Right atrium auricular region (tissue), 2 donors: Measurements from ENCODE around the gene ZMIZ1. TPM values are rescaled to one million over a fixed set of nuclear protein-coding genes. Genes with fewer than 3 reads are reported as not detected.

Experiments used
- DNase-seq: peaks from one replicate; pipeline ENCODE4 v3.0.0-alpha.2; 2019; ENCODE audit warnings: low spot score
- H3K27ac ChIP-seq, 2 donors: fragments of 200-600 bp; sonication (generic); 1 replicate in 1 of 2; 2 replicates in 1 of 2; pipeline ENCODE4 v1.5.1; 2016 to 2019
- H3K27me3 ChIP-seq, 2 donors: fragments of 200-600 bp; sonication (generic); one replicate each; pipeline versions ENCODE4 v1.5.1 to v1.6.0; 2017 to 2019
- H3K36me3 ChIP-seq: fragments of 200-600 bp; sonication (generic); one replicate; pipeline ENCODE4 v1.5.1; 2016
- H3K4me1 ChIP-seq, 2 donors: fragments of 200-600 bp; sonication (generic); one replicate each; pipeline versions ENCODE4 v1.5.1 to v1.6.0; 2017 to 2019
- H3K4me3 ChIP-seq, 2 donors: fragments of 200-600 bp; sonication (generic); 1 replicate in 1 of 2; 2 replicates in 1 of 2; pipeline ENCODE4 v1.5.1; 2017 to 2019; ENCODE audit warnings: mild to moderate bottlenecking in 1 of 2, moderate library complexity in 1 of 2
- H3K9me3 ChIP-seq, 2 donors: fragments of 200-600 bp; sonication (generic); one replicate each; pipeline ENCODE4 v1.5.1; 2019
- CTCF ChIP-seq, 2 donors: fragments of 200-600 bp; sonication (generic); IDR thresholded peaks; one replicate each; pipeline ENCODE4 v1.5.1; 2019; ENCODE audit warnings: antibody characterized with exemption in 2 of 2
- total RNA-seq, 2 donors: library from RNA; depleted of rRNA; stranded (reverse); fragments of >200 nt; gene quantifications; one replicate each; pipeline ENCODE4 v1.1.0, GENCODE V29; 2016

Gene ZMIZ1
- total RNA-seq, 2 donors from 2014 or later, result 59.3 to 71.0 TPM

GRCh38 chr10:79355420-79356017 lies 286.8 kb downstream of the ZMIZ1 start:
- peaks cover 58% of the 10 kb centered on the region for H3K36me3 ChIP-seq

GRCh38 chr10:79356104-79356503 lies 287.3 kb downstream of the ZMIZ1 start:
- no peak overlapping the region for H3K27ac ChIP-seq
- TF ChIP-seq CTCF (IDR thresholded peaks at IDR 0.05), result no peak
- H3K4me1 ChIP-seq, result no peaks in the 10 kb centered on the region
- H3K36me3 ChIP-seq, result peaks cover 53% of the 10 kb centered on the region
- no peak for DNase-seq
- H3K27me3 ChIP-seq, result no peaks in the 10 kb centered on the region
- no peak overlapping the region for H3K4me3 ChIP-seq
- H3K9me3 ChIP-seq, result no peaks in the 10 kb centered on the region

More at GRCh38 chr10:79355420-79356017, 286.8 kb downstream of the ZMIZ1 start:
- H3K9me3 ChIP-seq, result no peaks in the 10 kb centered on the region
- DNase-seq, result no peak
- H3K4me3 ChIP-seq, result no peak overlapping the region
- TF ChIP-seq CTCF (IDR thresholded peaks at IDR 0.05), result no peak
- no peaks in the 10 kb centered on the region for H3K4me1 ChIP-seq
- no peak overlapping the region for H3K27ac ChIP-seq
- no peaks in the 10 kb centered on the region for H3K27me3 ChIP-seq

GRCh38 chr10:79357180-79357579 lies 288.4 kb downstream of the ZMIZ1 start:
- Histone ChIP-seq H3K36me3 (peaks cover 42% of the 10 kb centered on the region), H3K4me3 (no peak overlapping the region), H3K27me3 (no peaks in the 10 kb centered on the region), H3K9me3 (no peaks in the 10 kb centered on the region), H3K4me1 (no peaks in the 10 kb centered on the region), H3K27ac (no peak overlapping the region)
- no peak for TF ChIP-seq CTCF (IDR thresholded peaks at IDR 0.05)
- DNase-seq, result no peak

GRCh38 chr10:79358811-79359210 lies 290.0 kb downstream of the ZMIZ1 start:
- Histone ChIP-seq H3K27ac (no peak overlapping the region), H3K36me3 (peaks cover 25% of the 10 kb centered on the region), H3K4me3 (no peak overlapping the region), H3K9me3 (no peaks in the 10 kb centered on the region), H3K4me1 (no peaks in the 10 kb centered on the region), H3K27me3 (no peaks in the 10 kb centered on the region)
- no peak for TF ChIP-seq CTCF (IDR thresholded peaks at IDR 0.05)
- no peak for DNase-seq

- Histone ChIP-seq H3K27me3 (no peaks in the 10 kb centered on the region), H3K4me3 (no peak overlapping the region), H3K27ac (no peak overlapping the region), H3K4me1 (no peaks in the 10 kb centered on the region), H3K36me3 (peaks cover 14% of the 10 kb centered on the region), H3K9me3 (no peaks in the 10 kb centered on the region)
- TF ChIP-seq CTCF (IDR thresholded peaks at IDR 0.05), result no peak
- DNase-seq, result no peak
Observed at GRCh38 chr10:79359816-79360498, 291.2 kb downstream of the ZMIZ1 start.
